NCI-H748 (cell line): ENCODE data around the gene SOS1.

Experiments
- DNase-seq: peaks from one replicate; lab custom pipeline; 2025; ENCODE audit not compliant: unreplicated experiment; lab: John Stamatoyannopoulos, UW

Gene SOS1

GRCh38 chr2:39039072-39039471 is 81.8 kb downstream of the SOS1 start:
- no peak for DNase-seq

- DNase-seq, result no peak
These were observed 86.9 kb downstream of the SOS1 start for GRCh38 chr2:39033980-39034379.

GRCh38 chr2:39027421-39027820 is 93.4 kb downstream of the SOS1 start:
- DNase-seq, result no peak

- DNase-seq, result no peak
These were observed 96.0 kb downstream of the SOS1 start for GRCh38 chr2:39024833-39025232.

- DNase-seq, result no peak
These were observed 97.2 kb downstream of the SOS1 start for GRCh38 chr2:39023649-39024048.

- DNase-seq, result no peak
These were observed 98.1 kb downstream of the SOS1 start for GRCh38 chr2:39022642-39023235.

GRCh38 chr2:39020383-39020782 is 100.5 kb downstream of the SOS1 start:
- DNase-seq, result no peak

- DNase-seq, result no peak
These were observed 102.2 kb downstream of the SOS1 start for GRCh38 chr2:39018638-39019037.

- DNase-seq, result no peak
These were observed 103.5 kb downstream of the SOS1 start for GRCh38 chr2:39017334-39017733.

- no peak for DNase-seq
These were observed 105.4 kb downstream of the SOS1 start for GRCh38 chr2:39015424-39015823.

GRCh38 chr2:39013871-39014270 is 107.0 kb downstream of the SOS1 start:
- DNase-seq, result no peak

GRCh38 chr2:39008665-39009064 is 112.2 kb downstream of the SOS1 start:
- DNase-seq, result no peak

GRCh38 chr2:39007875-39008504 is 112.9 kb downstream of the SOS1 start:
- no peak for DNase-seq

GRCh38 chr2:39000552-39000951 is 120.3 kb downstream of the SOS1 start:
- no peak for DNase-seq

- DNase-seq, result no peak
These were observed 123.1 kb downstream of the SOS1 start for GRCh38 chr2:38997781-38998180.

- no peak for DNase-seq
These were observed 129.0 kb downstream of the SOS1 start for GRCh38 chr2:38991899-38992298.

- no peak for DNase-seq
These were observed 132.1 kb downstream of the SOS1 start for GRCh38 chr2:38988716-38989115.

GRCh38 chr2:38982498-38982897 is 138.4 kb downstream of the SOS1 start:
- DNase-seq, result no peak

GRCh38 chr2:38981670-38982357 is 139.0 kb downstream of the SOS1 start:
- DNase-seq, result no peak

GRCh38 chr2:38981003-38981669 is 139.7 kb downstream of the SOS1 start:
- DNase-seq, result no peak

GRCh38 chr2:38978908-38979307 is 141.9 kb downstream of the SOS1 start:
- no peak for DNase-seq

GRCh38 chr2:38978296-38978903 is 142.5 kb downstream of the SOS1 start:
- no peak for DNase-seq
